B cell (primary cell): ENCODE data around the gene SLC25A18. TPM values are rescaled to one million over a fixed set of nuclear protein-coding genes. Genes with fewer than 3 reads are reported as not detected.
"Not testable (repeated sequence)": the region's sequence is repeated elsewhere in the genome, so short reads cannot be mapped to it uniquely, and the experiment has no call there.

Experiments used
- ATAC-seq: fragments of 200-7000 bp; cut with Tn5 transposase; one replicate; pipeline ENCODE4 v1.10.0; 2021; ENCODE audit warnings: low read depth, mild to moderate bottlenecking, moderate number of reproducible peaks, moderate library complexity
- CTCF ChIA-PET: fragments of 350-600 bp; sonication (Branson Sonifier 250); formaldehyde crosslinking; loops from one replicate; lab custom pipeline; 2021; ENCODE audit warnings: antibody characterized with exemption, inconsistent platforms; lab: Charles Lee
- POLR2A ChIA-PET: fragments of 350-600 bp; sonication (Branson Sonifier 250); formaldehyde crosslinking; loops from one replicate; lab custom pipeline; 2021; ENCODE audit warnings: antibody characterized with exemption; lab: Charles Lee
- DNase-seq: peaks from one replicate; pipeline ENCODE4 v3.0.0; 2013
- H2AFZ ChIP-seq: 2 replicates; pipeline ENCODE4 v1.6.1; 2012; ENCODE audit warnings: mild to moderate bottlenecking, low read depth, low read length; ENCODE audit not compliant: insufficient read depth, poor library complexity, severe bottlenecking
- H3K27ac ChIP-seq, 2 donors: 1 replicate in 1 of 2; 2 replicates in 1 of 2; pipeline ENCODE4 v1.5.1; 2012 to 2013; ENCODE audit warnings: low read length in 2 of 2, mild to moderate bottlenecking in 2 of 2, moderate library complexity in 1 of 2
- H3K27me3 ChIP-seq, 4 experiments: fragments of 200-600 bp in 1 of 4; sonication (generic) in 1 of 4; replicated peaks in 1 of 4; 1 replicate in 2 of 4; 2 replicates in 2 of 4; pipeline versions ENCODE4 v1.6.1 to v1.7.0; 2013 to 2016; ENCODE audit warnings: low read length in 3 of 4, mild to moderate bottlenecking in 2 of 4, mixed read lengths in 1 of 4, moderate library complexity in 1 of 4; ENCODE audit not compliant: insufficient read depth in 4 of 4, control insufficient read depth in 3 of 4; ENCODE audit errors: control extremely low read depth in 1 of 4
- H3K36me3 ChIP-seq, 2 experiments: replicated peaks in 1 of 2; 1 replicate in 1 of 2; 2 replicates in 1 of 2; pipeline versions ENCODE4 v1.6.1 to v1.7.1; 2013; ENCODE audit warnings: low read length in 1 of 2; ENCODE audit not compliant: insufficient read depth in 2 of 2, control insufficient read depth in 1 of 2; ENCODE audit errors: control extremely low read depth in 1 of 2, extremely low read depth in 1 of 2
- H3K4me1 ChIP-seq, 2 donors: fragments of 200-600 bp in 1 of 2; sonication (generic) in 1 of 2; 1 replicate in 1 of 2; 2 replicates in 1 of 2; pipeline versions ENCODE4 v1.5.1 to v1.6.1; 2013 to 2017; ENCODE audit warnings: low read length in 2 of 2; ENCODE audit not compliant: control insufficient read depth in 2 of 2, insufficient read depth in 2 of 2
- H3K4me2 ChIP-seq: replicated peaks from 2 replicates; pipeline ENCODE3; 2012; ENCODE audit warnings: mild to moderate bottlenecking, low read depth, low read length; ENCODE audit not compliant: poor library complexity, severe bottlenecking
- H3K4me3 ChIP-seq, 5 experiments: fragments of 200-600 bp in 1 of 5; sonication (generic) in 1 of 5; 1 replicate in 3 of 5; 2 replicates in 2 of 5; pipeline versions ENCODE4 v1.5.1 to v1.7.0; 2011 to 2016; ENCODE audit warnings: low read length in 4 of 5, mild to moderate bottlenecking in 4 of 5, low read depth in 2 of 5, control low read depth in 1 of 5, moderate library complexity in 1 of 5; ENCODE audit not compliant: insufficient read depth in 1 of 5; ENCODE audit errors: control extremely low read depth in 1 of 5, extremely low read depth in 1 of 5
- H3K79me2 ChIP-seq: fragments of 200-600 bp; sonication (generic); one replicate; pipeline ENCODE4 v1.6.0; 2016; ENCODE audit warnings: low read length; ENCODE audit not compliant: control insufficient read depth, insufficient read depth
- H3K9ac ChIP-seq: fragments of 200-600 bp; sonication (generic); 2 replicates; pipeline ENCODE4 v1.6.1; 2017; ENCODE audit warnings: mild to moderate bottlenecking, low read length, moderate library complexity
- H3K9me3 ChIP-seq, 3 donors: one replicate each; pipeline versions ENCODE4 v1.6.1 to v1.7.1; 2013; ENCODE audit warnings: low read length in 2 of 3; ENCODE audit not compliant: control insufficient read depth in 2 of 3, insufficient read depth in 1 of 3; ENCODE audit errors: control extremely low read depth in 1 of 3
- H4K20me1 ChIP-seq: 2 replicates; pipeline ENCODE4 v1.6.0; 2012; ENCODE audit warnings: mild to moderate bottlenecking, low read length; ENCODE audit not compliant: insufficient read depth, control insufficient read depth, poor library complexity, severe bottlenecking
- H3K27ac Mint-ChIP-seq: one replicate; pipeline ENCODE4 v1.8.0; 2021; ENCODE audit warnings: mixed read lengths
- H3K27me3 Mint-ChIP-seq: one replicate; pipeline ENCODE4 v1.8.0; 2021; ENCODE audit warnings: mixed read lengths
- H3K4me1 Mint-ChIP-seq: one replicate; pipeline ENCODE4 v1.8.0; 2021; ENCODE audit warnings: mixed read lengths
- H3K4me3 Mint-ChIP-seq: one replicate; pipeline ENCODE4 v1.8.0; 2021; ENCODE audit warnings: mixed read lengths
- H3K9me3 Mint-ChIP-seq: one replicate; pipeline ENCODE4 v1.8.0; 2022; ENCODE audit warnings: mixed read lengths; ENCODE audit not compliant: insufficient read depth
- EZH2 ChIP-seq: IDR thresholded peaks from 2 replicates; pipeline ENCODE4 v1.6.1; 2012; ENCODE audit warnings: borderline replicate concordance, low read depth, mild to moderate bottlenecking, moderate library complexity, low read length; ENCODE audit not compliant: insufficient read depth, poor library complexity, severe bottlenecking
- WGBS: methylation state at CpG from one replicate; pipeline ENCODE4 v1.1.5; 2013; ENCODE audit warnings: missing lambda C conversion rate; ENCODE audit not compliant: insufficient coverage; 5-methylcytosine and 5-hydroxymethylcytosine counted together
- intact Hi-C: fragments of 100-400 bp; cut with micrococcal nuclease; formaldehyde crosslinking; loops from one replicate; pipeline ENCODE4 v1.10.0; 2022
- polyA plus RNA-seq: library from polyadenylated mRNA; depleted of rRNA; stranded (reverse); fragments of >200 nt; gene quantifications from 2 replicates; pipeline ENCODE4 v1.2.3, GENCODE V29; 2012
- total RNA-seq, 2 donors: library from RNA; stranded (reverse); fragments of 120-200 nt in 1 of 2; gene quantifications; 1 replicate in 1 of 2; 2 replicates in 1 of 2; pipeline versions ENCODE4 v1.2.3 to v1.2.4, GENCODE V29; 2013 to 2022
- TF ChIP-seq, protein P1 (sequence below): fragments of 200-600 bp; IDR thresholded peaks from one replicate; pipeline ENCODE4 v1.8.0; 2022; ENCODE audit warnings: antibody characterized with exemption, mild to moderate bottlenecking

SLC25A18 gene
- total and polyA plus RNA-seq, 2 donors (not counting 1 experiment from before 2014, with no cell fraction given), result not detected

DNA sequence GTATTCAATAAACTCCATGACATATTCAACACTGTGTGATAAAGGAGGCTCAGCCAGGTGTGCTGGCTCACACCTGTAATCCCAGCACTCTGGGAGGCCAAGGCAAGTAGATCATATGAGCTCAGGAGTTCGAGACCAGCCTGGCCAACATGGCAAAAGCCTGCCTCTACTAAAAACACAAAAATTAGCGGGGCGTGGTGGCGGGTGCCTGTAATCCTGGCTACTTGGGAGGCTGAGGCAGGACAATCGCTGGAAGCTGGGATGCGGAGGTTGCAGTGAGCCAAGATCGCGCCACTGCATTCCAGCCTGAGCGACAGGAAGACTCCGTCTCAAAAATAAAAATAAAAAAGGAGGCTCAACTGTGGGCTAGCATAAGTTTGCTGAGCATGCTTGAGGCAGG lies 4.1 kb upstream of the SLC25A18 start:
- H3K4me3 Mint-ChIP-seq, result no peak overlapping the region
- no peak overlapping the region for H3K4me3 ChIP-seq
- H3K4me1 Mint-ChIP-seq, result no peaks in the 10 kb centered on the region
- H3K36me3 ChIP-seq, result no peaks in the 10 kb centered on the region
- no peak overlapping the region for H2AFZ ChIP-seq
- no peaks in the 10 kb centered on the region for H3K27me3 ChIP-seq
- ChIA-PET CTCF (interaction anchor here (0.8 to 2.5 kb wide), 16 partner anchors 10 to 292 kb away, joined by 3 to 25 read pairs (median 4); no protein-coding TSS in a partner anchor), POLR2A (no interaction called here)
- no peak overlapping the region for H3K27ac Mint-ChIP-seq
- no peaks in the 10 kb centered on the region for H3K9me3 ChIP-seq
- no peaks in the 10 kb centered on the region for H3K79me2 ChIP-seq
- H3K4me1 ChIP-seq, result no peaks in the 10 kb centered on the region
- H3K9me3 Mint-ChIP-seq, result no peaks in the 10 kb centered on the region
- H3K27ac ChIP-seq, result no peak overlapping the region
- no peaks in the 10 kb centered on the region for H4K20me1 ChIP-seq
- peaks cover 12% of the 10 kb centered on the region for H3K27me3 Mint-ChIP-seq
- TF ChIP-seq, protein P1, sequence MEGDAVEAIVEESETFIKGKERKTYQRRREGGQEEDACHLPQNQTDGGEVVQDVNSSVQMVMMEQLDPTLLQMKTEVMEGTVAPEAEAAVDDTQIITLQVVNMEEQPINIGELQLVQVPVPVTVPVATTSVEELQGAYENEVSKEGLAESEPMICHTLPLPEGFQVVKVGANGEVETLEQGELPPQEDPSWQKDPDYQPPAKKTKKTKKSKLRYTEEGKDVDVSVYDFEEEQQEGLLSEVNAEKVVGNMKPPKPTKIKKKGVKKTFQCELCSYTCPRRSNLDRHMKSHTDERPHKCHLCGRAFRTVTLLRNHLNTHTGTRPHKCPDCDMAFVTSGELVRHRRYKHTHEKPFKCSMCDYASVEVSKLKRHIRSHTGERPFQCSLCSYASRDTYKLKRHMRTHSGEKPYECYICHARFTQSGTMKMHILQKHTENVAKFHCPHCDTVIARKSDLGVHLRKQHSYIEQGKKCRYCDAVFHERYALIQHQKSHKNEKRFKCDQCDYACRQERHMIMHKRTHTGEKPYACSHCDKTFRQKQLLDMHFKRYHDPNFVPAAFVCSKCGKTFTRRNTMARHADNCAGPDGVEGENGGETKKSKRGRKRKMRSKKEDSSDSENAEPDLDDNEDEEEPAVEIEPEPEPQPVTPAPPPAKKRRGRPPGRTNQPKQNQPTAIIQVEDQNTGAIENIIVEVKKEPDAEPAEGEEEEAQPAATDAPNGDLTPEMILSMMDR, result no peak
- no peak for TF ChIP-seq EZH2
- H3K4me2 ChIP-seq, result no peak overlapping the region
- no peak overlapping the region for H3K9ac ChIP-seq
- no peak for ATAC-seq
- no peak for DNase-seq
- WGBS, result 96% methylated on average over 10 of the region's 10 CpGs
- intact Hi-C loops, result loop anchor here (2.0 to 5.0 kb wide), 2 partner anchors 36 to 238 kb away; no protein-coding TSS in a partner anchor

DNA sequence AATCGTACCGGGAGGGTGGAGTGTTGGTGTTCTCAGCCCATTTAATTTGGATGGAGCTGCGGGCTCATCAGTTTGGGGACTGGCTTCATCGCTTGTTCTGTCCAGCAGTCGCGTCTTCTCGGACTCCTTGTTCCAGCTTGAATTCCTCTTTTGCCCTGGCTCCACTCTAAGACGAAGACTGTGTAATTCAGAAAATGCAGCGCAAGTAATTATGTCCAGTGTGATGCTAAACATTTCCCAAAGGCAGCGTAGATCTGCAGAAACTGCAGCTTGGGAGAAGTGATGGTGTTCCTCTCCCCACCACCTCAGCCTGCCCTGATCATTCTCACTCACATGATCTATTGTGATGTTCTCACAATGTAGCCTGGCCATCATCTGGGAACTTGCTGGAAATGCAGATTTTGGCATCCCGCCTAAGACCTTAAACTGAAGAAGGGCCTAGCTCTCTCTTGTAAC lies 666 bp downstream of the SLC25A18 start:
- Mint-ChIP-seq H3K27me3 (peaks cover 13% of the 10 kb centered on the region), H3K4me3 (no peak overlapping the region), H3K4me1 (no peaks in the 10 kb centered on the region), H3K27ac (no peak overlapping the region), H3K9me3 (no peaks in the 10 kb centered on the region)
- H3K4me1 ChIP-seq, result no peaks in the 10 kb centered on the region
- no peaks in the 10 kb centered on the region for H4K20me1 ChIP-seq
- TF ChIP-seq EZH2, result no peak
- TF ChIP-seq, protein P1, result no peak
- no peak overlapping the region for H3K4me3 ChIP-seq
- no peak overlapping the region for H3K27ac ChIP-seq
- 95% methylated on average over 9 of the region's 11 CpGs for WGBS
- H3K4me2 ChIP-seq, result no peak overlapping the region
- CTCF ChIA-PET, result interaction anchor here (1.1 kb wide), 1 partner anchor 178 kb away, joined by 4 read pairs; no protein-coding TSS in a partner anchor
- no peaks in the 10 kb centered on the region for H3K9me3 ChIP-seq
- no peak for ATAC-seq
- H3K36me3 ChIP-seq, result no peaks in the 10 kb centered on the region
- H3K27me3 ChIP-seq, result no peaks in the 10 kb centered on the region
- no peak overlapping the region for H2AFZ ChIP-seq
- intact Hi-C loops, result no loop called here
- POLR2A ChIA-PET, result no interaction called here
- H3K9ac ChIP-seq, result no peak overlapping the region
- no peak for DNase-seq
- no peaks in the 10 kb centered on the region for H3K79me2 ChIP-seq

DNA sequence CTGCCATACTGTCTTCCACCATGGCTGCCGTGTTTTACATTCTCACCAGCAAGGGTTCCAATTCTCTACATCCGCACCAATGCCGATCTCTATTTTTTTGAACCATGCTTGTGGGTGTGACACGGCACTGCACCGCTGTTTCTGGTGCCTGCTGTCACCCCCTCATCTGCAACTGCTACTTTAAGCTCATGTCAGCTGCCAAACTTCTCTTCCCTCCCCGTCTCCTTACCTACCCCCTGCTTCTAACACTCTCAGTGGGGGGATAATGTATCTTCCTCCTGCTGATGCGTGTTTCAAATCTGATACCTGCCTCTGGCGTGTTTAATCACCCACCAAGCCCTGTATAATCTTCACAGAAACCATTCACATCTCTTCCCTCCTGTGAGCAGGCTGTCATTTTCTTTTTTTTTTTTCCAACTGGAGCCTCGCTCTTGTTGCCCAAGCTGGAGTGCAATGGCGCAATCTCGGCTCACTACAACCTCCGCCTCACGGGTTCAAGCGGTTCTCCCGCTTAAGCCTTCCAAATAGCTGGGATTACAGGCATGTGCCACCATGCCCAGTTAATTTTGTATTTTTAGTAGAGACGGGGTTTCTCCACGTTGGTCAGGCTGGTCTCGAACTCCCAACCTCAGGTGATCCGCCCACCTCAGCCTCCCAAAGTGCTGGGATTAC lies 2.9 kb downstream of the SLC25A18 start:
- POLR2A ChIA-PET, H3K4me2 ChIP-seq, H3K27ac ChIP-seq, H3K9me3 ChIP-seq, H3K9me3 Mint-ChIP-seq, DNase-seq, H2AFZ ChIP-seq, H3K4me3 ChIP-seq, H3K36me3 ChIP-seq, H3K27ac Mint-ChIP-seq, H3K4me3 Mint-ChIP-seq, ATAC-seq, H3K9ac ChIP-seq, H4K20me1 ChIP-seq, H3K4me1 Mint-ChIP-seq, H3K79me2 ChIP-seq, H3K4me1 ChIP-seq, intact Hi-C loops: not testable (repeated sequence)
- peaks cover 27% of the 10 kb centered on the region for H3K27me3 Mint-ChIP-seq
- WGBS, result 92% methylated on average over 17 of the region's 19 CpGs
- CTCF ChIA-PET, result interaction anchor here (1.2 kb wide), 1 partner anchor 12 kb away, joined by 4 read pairs; no protein-coding TSS in a partner anchor
- H3K27me3 ChIP-seq, result peaks cover 0 to 10% (median 3%) of the 10 kb centered on the region in 4 experiments
